ENCODE results near the gene FILIP1.
"Not testable (repeated sequence)": the region's sequence is repeated elsewhere in the genome, so short reads cannot be mapped to it uniquely, and the experiment has no call there.

DNA sequence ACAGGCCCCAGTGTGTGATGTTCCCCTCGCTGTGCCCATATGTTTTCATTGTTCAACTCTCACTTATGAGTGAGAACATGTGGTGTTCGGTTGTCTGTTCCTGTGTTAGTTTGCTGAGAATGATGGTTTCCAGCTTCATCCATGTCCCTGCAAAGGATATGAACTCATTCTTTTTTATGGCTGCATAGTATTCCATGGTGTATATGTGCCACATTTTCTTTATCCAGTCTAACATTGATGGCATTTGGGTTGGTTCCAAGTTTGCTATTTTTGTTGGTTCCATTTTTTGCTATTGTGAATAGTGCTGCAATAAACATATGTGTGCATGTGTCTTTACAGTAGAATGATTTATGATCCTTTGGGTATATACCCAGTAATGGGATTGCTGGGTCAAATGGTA lies 83.0 kb downstream of the FILIP1 start:
- TF ChIP-seq, protein P1, sequence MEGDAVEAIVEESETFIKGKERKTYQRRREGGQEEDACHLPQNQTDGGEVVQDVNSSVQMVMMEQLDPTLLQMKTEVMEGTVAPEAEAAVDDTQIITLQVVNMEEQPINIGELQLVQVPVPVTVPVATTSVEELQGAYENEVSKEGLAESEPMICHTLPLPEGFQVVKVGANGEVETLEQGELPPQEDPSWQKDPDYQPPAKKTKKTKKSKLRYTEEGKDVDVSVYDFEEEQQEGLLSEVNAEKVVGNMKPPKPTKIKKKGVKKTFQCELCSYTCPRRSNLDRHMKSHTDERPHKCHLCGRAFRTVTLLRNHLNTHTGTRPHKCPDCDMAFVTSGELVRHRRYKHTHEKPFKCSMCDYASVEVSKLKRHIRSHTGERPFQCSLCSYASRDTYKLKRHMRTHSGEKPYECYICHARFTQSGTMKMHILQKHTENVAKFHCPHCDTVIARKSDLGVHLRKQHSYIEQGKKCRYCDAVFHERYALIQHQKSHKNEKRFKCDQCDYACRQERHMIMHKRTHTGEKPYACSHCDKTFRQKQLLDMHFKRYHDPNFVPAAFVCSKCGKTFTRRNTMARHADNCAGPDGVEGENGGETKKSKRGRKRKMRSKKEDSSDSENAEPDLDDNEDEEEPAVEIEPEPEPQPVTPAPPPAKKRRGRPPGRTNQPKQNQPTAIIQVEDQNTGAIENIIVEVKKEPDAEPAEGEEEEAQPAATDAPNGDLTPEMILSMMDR (IDR thresholded peaks at IDR 0.05; ENCODE audit: insufficient read depth, low read depth, low read length) = not testable (repeated sequence)
- not testable (repeated sequence) for TF ChIP-seq EZH2 (IDR thresholded peaks at IDR 0.05; ENCODE audit: insufficient read depth, low read length)
